Panc1 (cell line): ENCODE results near the gene DCAF6. TPM values are rescaled to one million over a fixed set of nuclear protein-coding genes. Genes with fewer than 3 reads are reported as not detected.

Source experiments
- ATAC-seq: fragments of 200-7000 bp; cut with Tn5 transposase; 2 replicates; pipeline ENCODE4 v1.9.1; 2020; ENCODE audit warnings: mild to moderate bottlenecking, moderate library complexity
- BruUV-seq: library from RNA; stranded (reverse); fragments of 400-500 nt; replicated peaks from 2 replicates; lab custom pipeline; 2021; lab: Mats Ljungman, UMichigan
- CTCF ChIA-PET: fragments of 300-600 bp; sonication (Branson Sonifier 250); formaldehyde crosslinking; loops from one replicate; lab custom pipeline; 2022; ENCODE audit warnings: antibody characterized with exemption; lab: Charles Lee
- POLR2A ChIA-PET: fragments of 300-600 bp; sonication (Branson Sonifier 250); formaldehyde crosslinking; loops from one replicate; lab custom pipeline; 2022; ENCODE audit warnings: antibody characterized with exemption; lab: Charles Lee
- DNase-seq: peaks from one replicate; pipeline ENCODE4 v3.0.0-alpha.2; 2010; ENCODE audit warnings: low read depth, low spot score
- H3K27ac ChIP-seq: 2 replicates; pipeline ENCODE4 v1.5.1; 2011; ENCODE audit warnings: mild to moderate bottlenecking, low read length, inconsistent platforms
- H3K27me3 ChIP-seq: fragments of 200-500 bp; sonication (Bioruptor generic); 2 replicates; pipeline ENCODE4 v1.6.0; 2014; ENCODE audit warnings: low read length, inconsistent platforms; ENCODE audit not compliant: control insufficient read depth, insufficient read depth
- H3K36me3 ChIP-seq: fragments of 200-500 bp; sonication (Bioruptor generic); 2 replicates; pipeline ENCODE4 v1.5.1; 2014; ENCODE audit warnings: inconsistent platforms, mild to moderate bottlenecking, low read length, moderate library complexity; ENCODE audit not compliant: control insufficient read depth, insufficient read depth
- H3K4me1 ChIP-seq: 2 replicates; pipeline ENCODE4 v1.5.1; 2011; ENCODE audit warnings: inconsistent platforms, mild to moderate bottlenecking, low read length, moderate library complexity; ENCODE audit not compliant: control insufficient read depth, insufficient read depth
- H3K4me3 ChIP-seq, 2 experiments: 2 replicates each; pipeline ENCODE4 v1.5.1; 2011 to 2012; ENCODE audit warnings: low read depth in 2 of 2, low read length in 2 of 2, mild to moderate bottlenecking in 2 of 2, inconsistent platforms in 1 of 2, moderate library complexity in 1 of 2
- H3K9me3 ChIP-seq: fragments of 200-500 bp; sonication (Bioruptor generic); 2 replicates; pipeline ENCODE4 v1.5.1; 2014; ENCODE audit warnings: low read depth, mild to moderate bottlenecking, inconsistent platforms, low read length, moderate library complexity; ENCODE audit not compliant: control insufficient read depth, insufficient read depth
- POLR2AphosphoS5 ChIP-seq: IDR thresholded peaks from 2 replicates; pipeline ENCODE4 v1.6.1; 2012; ENCODE audit warnings: mild to moderate bottlenecking, low read depth, low read length, moderate library complexity
- SIN3A ChIP-seq: IDR thresholded peaks from 2 replicates; pipeline ENCODE4 v1.6.1; 2012; ENCODE audit warnings: low read depth, mild to moderate bottlenecking, low read length, moderate library complexity, borderline replicate concordance; ENCODE audit not compliant: insufficient read depth
- TCF7L2 ChIP-seq: IDR thresholded peaks from 2 replicates; pipeline ENCODE4 v1.6.1; 2011; ENCODE audit warnings: mild to moderate bottlenecking, low read depth, low read length, inconsistent platforms
- in situ Hi-C: cut with HindIII; loops from 2 replicates; pipeline ENCODE4 v1.10.0; 2016; ENCODE audit warnings: low sequenced_read_pairs, low pct_unique_long_range_greater_than_20kb
- intact Hi-C: fragments of 100-400 bp; cut with micrococcal nuclease; formaldehyde crosslinking; loops from one replicate; pipeline ENCODE4 v1.10.0; 2022; ENCODE audit not compliant: unreplicated experiment
- total RNA-seq: library from RNA; stranded (reverse); gene quantifications from one replicate; pipeline ENCODE4 v1.2.1, GENCODE V29; 2021; ENCODE audit not compliant: unreplicated experiment
- TF ChIP-seq, protein P1 (sequence below), 2 experiments: IDR thresholded peaks; 2 replicates each; pipeline ENCODE4 v1.6.1; 2011 to 2012; ENCODE audit warnings: low read depth in 2 of 2, control low read depth in 1 of 2, low read length in 1 of 2, mild to moderate bottlenecking in 1 of 2, moderate library complexity in 1 of 2; ENCODE audit not compliant: insufficient read depth in 1 of 2
- TF ChIP-seq, protein P2 (sequence below): fragments of 450-650 bp; IDR thresholded peaks from 2 replicates; pipeline ENCODE4 v1.5.1; 2017; ENCODE audit warnings: mild to moderate bottlenecking

Gene DCAF6
- total RNA-seq, 1 experiment from 2014 or later: 67.7 TPM

DNA sequence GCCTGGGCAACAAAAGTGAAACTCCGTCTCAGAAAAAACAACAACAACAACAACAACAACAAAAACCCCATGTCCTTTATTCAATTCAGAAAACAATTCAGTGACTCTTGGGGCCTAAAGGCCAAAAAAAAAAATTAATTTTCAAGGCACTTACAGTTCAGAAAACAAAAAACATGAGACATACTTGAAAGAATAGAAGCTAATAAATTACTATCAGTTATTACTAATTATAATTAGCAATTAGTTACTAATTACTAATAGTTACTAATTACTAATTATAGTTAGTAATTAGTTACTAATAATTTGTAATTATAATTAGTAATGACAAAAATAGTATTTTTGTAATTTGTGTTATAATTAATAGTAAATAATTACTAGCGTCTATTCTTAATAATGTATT is 57.2 kb downstream of the DCAF6 start:
- DNase-seq (no peak), ATAC-seq (no peak)
- intact Hi-C loops (no loop called here), in situ Hi-C loops (no loop called here)
- Histone ChIP-seq H3K27me3 (no peaks in the 10 kb centered on the region), H3K4me3 (no peak overlapping the region), H3K36me3 (peaks cover 23% of the 10 kb centered on the region), H3K9me3 (no peaks in the 10 kb centered on the region), H3K4me1 (no peaks in the 10 kb centered on the region), H3K27ac (no peak overlapping the region)
- BruUV-seq: no TSS peak
- TF ChIP-seq, protein P1, sequence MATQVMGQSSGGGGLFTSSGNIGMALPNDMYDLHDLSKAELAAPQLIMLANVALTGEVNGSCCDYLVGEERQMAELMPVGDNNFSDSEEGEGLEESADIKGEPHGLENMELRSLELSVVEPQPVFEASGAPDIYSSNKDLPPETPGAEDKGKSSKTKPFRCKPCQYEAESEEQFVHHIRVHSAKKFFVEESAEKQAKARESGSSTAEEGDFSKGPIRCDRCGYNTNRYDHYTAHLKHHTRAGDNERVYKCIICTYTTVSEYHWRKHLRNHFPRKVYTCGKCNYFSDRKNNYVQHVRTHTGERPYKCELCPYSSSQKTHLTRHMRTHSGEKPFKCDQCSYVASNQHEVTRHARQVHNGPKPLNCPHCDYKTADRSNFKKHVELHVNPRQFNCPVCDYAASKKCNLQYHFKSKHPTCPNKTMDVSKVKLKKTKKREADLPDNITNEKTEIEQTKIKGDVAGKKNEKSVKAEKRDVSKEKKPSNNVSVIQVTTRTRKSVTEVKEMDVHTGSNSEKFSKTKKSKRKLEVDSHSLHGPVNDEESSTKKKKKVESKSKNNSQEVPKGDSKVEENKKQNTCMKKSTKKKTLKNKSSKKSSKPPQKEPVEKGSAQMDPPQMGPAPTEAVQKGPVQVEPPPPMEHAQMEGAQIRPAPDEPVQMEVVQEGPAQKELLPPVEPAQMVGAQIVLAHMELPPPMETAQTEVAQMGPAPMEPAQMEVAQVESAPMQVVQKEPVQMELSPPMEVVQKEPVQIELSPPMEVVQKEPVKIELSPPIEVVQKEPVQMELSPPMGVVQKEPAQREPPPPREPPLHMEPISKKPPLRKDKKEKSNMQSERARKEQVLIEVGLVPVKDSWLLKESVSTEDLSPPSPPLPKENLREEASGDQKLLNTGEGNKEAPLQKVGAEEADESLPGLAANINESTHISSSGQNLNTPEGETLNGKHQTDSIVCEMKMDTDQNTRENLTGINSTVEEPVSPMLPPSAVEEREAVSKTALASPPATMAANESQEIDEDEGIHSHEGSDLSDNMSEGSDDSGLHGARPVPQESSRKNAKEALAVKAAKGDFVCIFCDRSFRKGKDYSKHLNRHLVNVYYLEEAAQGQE (IDR thresholded peaks at IDR 0.05; ENCODE audit: insufficient read depth in 1 of 2, low read depth in 2 of 2, low read length in 1 of 2): no peak
- TF ChIP-seq, protein P2, sequence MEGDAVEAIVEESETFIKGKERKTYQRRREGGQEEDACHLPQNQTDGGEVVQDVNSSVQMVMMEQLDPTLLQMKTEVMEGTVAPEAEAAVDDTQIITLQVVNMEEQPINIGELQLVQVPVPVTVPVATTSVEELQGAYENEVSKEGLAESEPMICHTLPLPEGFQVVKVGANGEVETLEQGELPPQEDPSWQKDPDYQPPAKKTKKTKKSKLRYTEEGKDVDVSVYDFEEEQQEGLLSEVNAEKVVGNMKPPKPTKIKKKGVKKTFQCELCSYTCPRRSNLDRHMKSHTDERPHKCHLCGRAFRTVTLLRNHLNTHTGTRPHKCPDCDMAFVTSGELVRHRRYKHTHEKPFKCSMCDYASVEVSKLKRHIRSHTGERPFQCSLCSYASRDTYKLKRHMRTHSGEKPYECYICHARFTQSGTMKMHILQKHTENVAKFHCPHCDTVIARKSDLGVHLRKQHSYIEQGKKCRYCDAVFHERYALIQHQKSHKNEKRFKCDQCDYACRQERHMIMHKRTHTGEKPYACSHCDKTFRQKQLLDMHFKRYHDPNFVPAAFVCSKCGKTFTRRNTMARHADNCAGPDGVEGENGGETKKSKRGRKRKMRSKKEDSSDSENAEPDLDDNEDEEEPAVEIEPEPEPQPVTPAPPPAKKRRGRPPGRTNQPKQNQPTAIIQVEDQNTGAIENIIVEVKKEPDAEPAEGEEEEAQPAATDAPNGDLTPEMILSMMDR: no peak
- POLR2A ChIA-PET: no interaction called here
- CTCF ChIA-PET: no interaction called here

DNA sequence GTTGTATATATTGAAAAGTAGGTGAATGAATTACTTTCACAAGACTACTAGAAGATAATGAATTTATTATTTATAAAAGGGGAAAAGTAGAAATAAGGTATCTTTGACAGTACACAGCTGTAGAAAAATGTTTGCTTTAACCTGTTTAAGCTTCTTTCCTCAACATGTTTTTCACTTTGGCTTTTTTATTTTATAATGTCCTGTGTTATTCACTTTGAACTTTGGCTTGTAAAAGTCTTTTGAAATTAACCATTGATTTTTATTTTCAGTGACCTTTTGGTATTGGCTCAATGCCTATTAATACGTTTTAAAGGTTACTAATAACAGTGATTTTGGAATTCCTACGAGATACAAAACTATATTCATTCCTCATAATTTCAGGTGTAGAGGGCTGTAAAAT is 58.1 kb downstream of the DCAF6 start:
- no peaks in the 10 kb centered on the region for H3K9me3 ChIP-seq
- H3K4me1 ChIP-seq: no peaks in the 10 kb centered on the region
- no peaks in the 10 kb centered on the region for H3K27me3 ChIP-seq
- POLR2A ChIA-PET: no interaction called here
- DNase-seq (no peak), ATAC-seq (no peak)
- peaks cover 23% of the 10 kb centered on the region for H3K36me3 ChIP-seq
- TSS peak; percentile 7 for BruUV-seq
- CTCF ChIA-PET: no interaction called here
- no peak overlapping the region for H3K4me3 ChIP-seq
- TF ChIP-seq TCF7L2 (no peak), SIN3A (no peak), POLR2AphosphoS5 (no peak)
- TF ChIP-seq, protein P1 (IDR thresholded peaks at IDR 0.05; ENCODE audit: insufficient read depth in 1 of 2, low read depth in 2 of 2, low read length in 1 of 2): no peak
- TF ChIP-seq, protein P2: no peak
- intact Hi-C loops: no loop called here
- in situ Hi-C loops: no loop called here
- H3K27ac ChIP-seq: no peak overlapping the region
